GM23338 (cell line): ENCODE measurements around the gene C10orf105.

Experiments used
- CREB1 ChIP-seq: fragments of 250-450 bp; sonication (Bioruptor Pico); IDR thresholded peaks from 2 replicates; pipeline ENCODE4 v1.5.0; 2020; ENCODE audit warnings: low read depth, mild to moderate bottlenecking, moderate library complexity
- EZH2 ChIP-seq: fragments of 200-600 bp; sonication (generic); IDR thresholded peaks from one replicate; pipeline ENCODE4 v1.8.0; 2017; ENCODE audit warnings: antibody characterized with exemption, mild to moderate bottlenecking, low read depth; ENCODE audit not compliant: unreplicated experiment
- EZH2phosphoT487 ChIP-seq: fragments of 200-600 bp; sonication (generic); IDR thresholded peaks from one replicate; pipeline ENCODE4 v1.8.1; 2018; ENCODE audit warnings: antibody characterized with exemption; ENCODE audit not compliant: unreplicated experiment
- JUNB ChIP-seq: IDR thresholded peaks from one replicate; pipeline ENCODE4 v1.6.1; 2016; ENCODE audit warnings: antibody characterized with exemption; ENCODE audit not compliant: unreplicated experiment
- NANOG ChIP-seq: IDR thresholded peaks from 2 replicates; pipeline ENCODE4 v1.6.1; 2016; ENCODE audit warnings: antibody characterized with exemption, borderline replicate concordance
- POLR2AphosphoS5 ChIP-seq: IDR thresholded peaks from 2 replicates; pipeline ENCODE4 v1.6.1; 2016; ENCODE audit warnings: antibody characterized with exemption, low read depth
- STAT1 ChIP-seq: IDR thresholded peaks from one replicate; pipeline ENCODE4 v1.6.1; 2016; ENCODE audit warnings: antibody characterized with exemption; ENCODE audit not compliant: unreplicated experiment
- ZNF331 ChIP-seq: fragments of 250-450 bp; sonication (Bioruptor Pico); IDR thresholded peaks from 2 replicates; pipeline ENCODE4 v1.5.0; 2020; ENCODE audit warnings: low read depth, mild to moderate bottlenecking, moderate library complexity
- TF ChIP-seq, protein P1 (sequence below), 2 experiments: fragments of 200-600 bp in 1 of 2; sonication (generic) in 1 of 2; conservative IDR thresholded peaks; 2 replicates each; pipeline versions ENCODE4 v1.5.1 to v1.6.1; 2016 to 2017; ENCODE audit warnings: antibody characterized with exemption in 2 of 2, low read depth in 2 of 2, mild to moderate bottlenecking in 2 of 2, moderate library complexity in 1 of 2
- TF ChIP-seq, protein P2 (sequence below): IDR thresholded peaks from one replicate; pipeline ENCODE4 v1.6.1; 2018; ENCODE audit warnings: antibody characterized with exemption; ENCODE audit not compliant: unreplicated experiment
- TF ChIP-seq, protein P3 (sequence below): IDR thresholded peaks from 2 replicates; pipeline ENCODE4 v1.6.1; 2016; ENCODE audit warnings: antibody characterized with exemption

DNA sequence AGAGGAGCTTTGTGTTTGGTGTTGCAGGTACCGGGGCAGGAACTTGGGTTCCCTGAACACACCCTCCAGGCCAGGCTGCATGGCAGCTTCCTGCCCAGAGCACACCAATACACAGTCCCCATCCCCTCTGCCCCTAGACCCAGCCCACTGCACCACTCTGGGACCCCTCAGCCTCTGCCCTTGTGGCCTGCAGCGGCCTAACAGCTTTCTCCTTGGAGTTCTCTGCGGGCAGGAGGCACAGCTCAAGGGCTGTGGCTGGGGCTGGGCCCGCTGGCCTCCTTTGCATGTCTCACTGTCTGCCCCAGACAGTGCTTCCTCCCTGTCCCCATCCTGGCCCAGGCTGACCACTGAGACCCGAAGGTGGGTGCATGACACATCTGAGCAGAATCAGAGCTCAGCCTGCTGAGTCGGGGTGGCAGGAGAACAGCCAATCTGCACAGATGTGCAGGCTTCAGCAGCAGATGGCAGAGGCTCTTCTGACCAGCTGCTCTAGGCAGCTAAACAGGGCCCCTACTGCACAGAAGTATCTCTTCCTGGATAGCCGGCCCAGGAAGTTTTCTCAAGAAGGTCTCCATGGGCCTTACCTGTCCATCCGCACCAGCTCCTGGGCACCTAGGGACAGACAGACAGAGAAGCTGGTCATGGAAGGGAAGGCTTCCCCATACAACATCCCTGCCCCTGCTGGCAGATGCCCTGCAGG is 33.0 kb upstream of the C10orf105 start:
- TF ChIP-seq POLR2AphosphoS5 (no peak), ZNF331 (CRISPR knock-in tag) (no peak), EZH2 (no peak), CREB1 (no peak), EZH2phosphoT487 (no peak), NANOG (no peak), STAT1 (no peak), JUNB (no peak)
- TF ChIP-seq, protein P1, sequence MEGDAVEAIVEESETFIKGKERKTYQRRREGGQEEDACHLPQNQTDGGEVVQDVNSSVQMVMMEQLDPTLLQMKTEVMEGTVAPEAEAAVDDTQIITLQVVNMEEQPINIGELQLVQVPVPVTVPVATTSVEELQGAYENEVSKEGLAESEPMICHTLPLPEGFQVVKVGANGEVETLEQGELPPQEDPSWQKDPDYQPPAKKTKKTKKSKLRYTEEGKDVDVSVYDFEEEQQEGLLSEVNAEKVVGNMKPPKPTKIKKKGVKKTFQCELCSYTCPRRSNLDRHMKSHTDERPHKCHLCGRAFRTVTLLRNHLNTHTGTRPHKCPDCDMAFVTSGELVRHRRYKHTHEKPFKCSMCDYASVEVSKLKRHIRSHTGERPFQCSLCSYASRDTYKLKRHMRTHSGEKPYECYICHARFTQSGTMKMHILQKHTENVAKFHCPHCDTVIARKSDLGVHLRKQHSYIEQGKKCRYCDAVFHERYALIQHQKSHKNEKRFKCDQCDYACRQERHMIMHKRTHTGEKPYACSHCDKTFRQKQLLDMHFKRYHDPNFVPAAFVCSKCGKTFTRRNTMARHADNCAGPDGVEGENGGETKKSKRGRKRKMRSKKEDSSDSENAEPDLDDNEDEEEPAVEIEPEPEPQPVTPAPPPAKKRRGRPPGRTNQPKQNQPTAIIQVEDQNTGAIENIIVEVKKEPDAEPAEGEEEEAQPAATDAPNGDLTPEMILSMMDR (conservative IDR thresholded peaks at IDR 0.05; ENCODE audit: low read depth in 2 of 2): no peak
- TF ChIP-seq, protein P2, sequence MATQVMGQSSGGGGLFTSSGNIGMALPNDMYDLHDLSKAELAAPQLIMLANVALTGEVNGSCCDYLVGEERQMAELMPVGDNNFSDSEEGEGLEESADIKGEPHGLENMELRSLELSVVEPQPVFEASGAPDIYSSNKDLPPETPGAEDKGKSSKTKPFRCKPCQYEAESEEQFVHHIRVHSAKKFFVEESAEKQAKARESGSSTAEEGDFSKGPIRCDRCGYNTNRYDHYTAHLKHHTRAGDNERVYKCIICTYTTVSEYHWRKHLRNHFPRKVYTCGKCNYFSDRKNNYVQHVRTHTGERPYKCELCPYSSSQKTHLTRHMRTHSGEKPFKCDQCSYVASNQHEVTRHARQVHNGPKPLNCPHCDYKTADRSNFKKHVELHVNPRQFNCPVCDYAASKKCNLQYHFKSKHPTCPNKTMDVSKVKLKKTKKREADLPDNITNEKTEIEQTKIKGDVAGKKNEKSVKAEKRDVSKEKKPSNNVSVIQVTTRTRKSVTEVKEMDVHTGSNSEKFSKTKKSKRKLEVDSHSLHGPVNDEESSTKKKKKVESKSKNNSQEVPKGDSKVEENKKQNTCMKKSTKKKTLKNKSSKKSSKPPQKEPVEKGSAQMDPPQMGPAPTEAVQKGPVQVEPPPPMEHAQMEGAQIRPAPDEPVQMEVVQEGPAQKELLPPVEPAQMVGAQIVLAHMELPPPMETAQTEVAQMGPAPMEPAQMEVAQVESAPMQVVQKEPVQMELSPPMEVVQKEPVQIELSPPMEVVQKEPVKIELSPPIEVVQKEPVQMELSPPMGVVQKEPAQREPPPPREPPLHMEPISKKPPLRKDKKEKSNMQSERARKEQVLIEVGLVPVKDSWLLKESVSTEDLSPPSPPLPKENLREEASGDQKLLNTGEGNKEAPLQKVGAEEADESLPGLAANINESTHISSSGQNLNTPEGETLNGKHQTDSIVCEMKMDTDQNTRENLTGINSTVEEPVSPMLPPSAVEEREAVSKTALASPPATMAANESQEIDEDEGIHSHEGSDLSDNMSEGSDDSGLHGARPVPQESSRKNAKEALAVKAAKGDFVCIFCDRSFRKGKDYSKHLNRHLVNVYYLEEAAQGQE: no peak
- TF ChIP-seq, protein P3, sequence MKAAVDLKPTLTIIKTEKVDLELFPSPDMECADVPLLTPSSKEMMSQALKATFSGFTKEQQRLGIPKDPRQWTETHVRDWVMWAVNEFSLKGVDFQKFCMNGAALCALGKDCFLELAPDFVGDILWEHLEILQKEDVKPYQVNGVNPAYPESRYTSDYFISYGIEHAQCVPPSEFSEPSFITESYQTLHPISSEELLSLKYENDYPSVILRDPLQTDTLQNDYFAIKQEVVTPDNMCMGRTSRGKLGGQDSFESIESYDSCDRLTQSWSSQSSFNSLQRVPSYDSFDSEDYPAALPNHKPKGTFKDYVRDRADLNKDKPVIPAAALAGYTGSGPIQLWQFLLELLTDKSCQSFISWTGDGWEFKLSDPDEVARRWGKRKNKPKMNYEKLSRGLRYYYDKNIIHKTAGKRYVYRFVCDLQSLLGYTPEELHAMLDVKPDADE: no peak
